Measurements from ENCODE around the gene ATG16L2.
"Not testable (repeated sequence)": the region's sequence is repeated elsewhere in the genome, so short reads cannot be mapped to it uniquely, and the experiment has no call there.

GRCh38 chr11:72806378-72806777, 7.8 kb upstream of the ATG16L2 start:
- not testable (repeated sequence) for TF ChIP-seq CTCF (conservative IDR thresholded peaks at IDR 0.05; ENCODE audit: low read depth, low read length); EZH2 (IDR thresholded peaks at IDR 0.05; ENCODE audit: low read length, unreplicated experiment)
